Upper lobe of right lung (tissue), 1 donor: ENCODE results near the gene BAZ2B. TPM values are rescaled to one million over a fixed set of nuclear protein-coding genes. Genes with fewer than 3 reads are reported as not detected.
"Not testable (repeated sequence)": the region's sequence is repeated elsewhere in the genome, so short reads cannot be mapped to it uniquely, and the experiment has no call there.

Experiments
- ATAC-seq: fragments of 200-7000 bp; cut with Tn5 transposase; one replicate; pipeline ENCODE4 v1.9.1; 2020; ENCODE audit warnings: mild to moderate bottlenecking, moderate library complexity
- DNase-seq: peaks from one replicate; pipeline ENCODE4 v3.0.0-alpha.2; 2020
- H3K27ac ChIP-seq: fragments of 200-600 bp; one replicate; pipeline ENCODE4 v1.8.0; 2022
- H3K27me3 ChIP-seq: fragments of 200-600 bp; one replicate; pipeline ENCODE4 v1.8.0; 2022; ENCODE audit warnings: mild to moderate bottlenecking
- H3K36me3 ChIP-seq: fragments of 200-600 bp; one replicate; pipeline ENCODE4 v1.8.0; 2022
- H3K4me1 ChIP-seq: fragments of 200-600 bp; one replicate; pipeline ENCODE4 v1.8.0; 2022
- H3K4me3 ChIP-seq: fragments of 200-600 bp; one replicate; pipeline ENCODE4 v1.8.0; 2022; ENCODE audit warnings: mild to moderate bottlenecking
- H3K9me3 ChIP-seq: fragments of 200-600 bp; one replicate; pipeline ENCODE4 v1.8.0; 2022
- CTCF ChIP-seq: fragments of 200-600 bp; IDR thresholded peaks from one replicate; pipeline ENCODE4 v1.8.0; 2022; ENCODE audit warnings: antibody characterized with exemption
- intact Hi-C: fragments of 100-400 bp; cut with DNase I; formaldehyde crosslinking; loops from one replicate; pipeline ENCODE4 v1.11.0; 2022
- total RNA-seq: library from RNA; stranded (reverse); fragmentation: NEBNext Ultra II Directional; extraction: Animal tissue kit (Norgen Biotek cat#: 25700); gene quantifications from one replicate; pipeline ENCODE4 v1.2.1, GENCODE V29; 2021
- donor health status: DM: no; HTN: yes; CAD: no; lungs with severe emphysema.

Gene BAZ2B
- total RNA-seq, 1 donor from 2014 or later: 91.9 TPM

GRCh38 chr2:159542101-159542500 lies 74.2 kb downstream of the BAZ2B start:
- Histone ChIP-seq H3K9me3 (peaks cover 6% of the 10 kb centered on the region), H3K4me3 (no peak overlapping the region), H3K27me3 (no peaks in the 10 kb centered on the region), H3K27ac (no peak overlapping the region), H3K36me3 (peaks cover 5% of the 10 kb centered on the region), H3K4me1 (no peaks in the 10 kb centered on the region)
- DNase-seq (no peak), ATAC-seq (no peak)
- intact Hi-C loops: no loop called here
- no peak for TF ChIP-seq CTCF

GRCh38 chr2:159539701-159540100 lies 76.6 kb downstream of the BAZ2B start:
- intact Hi-C loops: no loop called here

GRCh38 chr2:159538801-159539200 lies 77.5 kb downstream of the BAZ2B start:
- DNase-seq (no peak), ATAC-seq (no peak)
- H3K36me3 ChIP-seq: peaks cover 10% of the 10 kb centered on the region
- no peaks in the 10 kb centered on the region for H3K4me1 ChIP-seq
- H3K27me3 ChIP-seq: no peaks in the 10 kb centered on the region
- no peak overlapping the region for H3K4me3 ChIP-seq
- intact Hi-C loops: no loop called here
- H3K27ac ChIP-seq: no peak overlapping the region
- peaks cover 6% of the 10 kb centered on the region for H3K9me3 ChIP-seq
- no peak for TF ChIP-seq CTCF

More at GRCh38 chr2:159539701-159540100, 76.6 kb downstream of the BAZ2B start:
- no peak for TF ChIP-seq CTCF
- DNase-seq: no peak
- H3K4me3 ChIP-seq: no peak overlapping the region
- peaks cover 6% of the 10 kb centered on the region for H3K9me3 ChIP-seq
- no peak overlapping the region for H3K27ac ChIP-seq
- no peaks in the 10 kb centered on the region for H3K4me1 ChIP-seq
- H3K27me3 ChIP-seq: no peaks in the 10 kb centered on the region
- ATAC-seq: no peak
- H3K36me3 ChIP-seq: peaks cover 5% of the 10 kb centered on the region

- H3K4me3 ChIP-seq, H3K9me3 ChIP-seq, H3K27me3 ChIP-seq, intact Hi-C loops, H3K4me1 ChIP-seq, H3K36me3 ChIP-seq, DNase-seq, ATAC-seq, H3K27ac ChIP-seq: not testable (repeated sequence)
Measured at GRCh38 chr2:159535261-159535660, 81.1 kb downstream of the BAZ2B start.

GRCh38 chr2:159531475-159531874 lies 84.9 kb downstream of the BAZ2B start:
- H3K27ac ChIP-seq: no peak overlapping the region
- H3K9me3 ChIP-seq: no peaks in the 10 kb centered on the region
- peaks cover 5% of the 10 kb centered on the region for H3K36me3 ChIP-seq
- no peak for TF ChIP-seq CTCF
- no peaks in the 10 kb centered on the region for H3K27me3 ChIP-seq
- intact Hi-C loops: no loop called here
- ATAC-seq: no peak
- no peak for DNase-seq
- H3K4me3 ChIP-seq: no peak overlapping the region
- H3K4me1 ChIP-seq: no peaks in the 10 kb centered on the region

GRCh38 chr2:159526433-159526832 lies 89.9 kb downstream of the BAZ2B start:
- TF ChIP-seq CTCF: no peak
- H3K27me3 ChIP-seq: no peaks in the 10 kb centered on the region
- intact Hi-C loops: no loop called here
- no peaks in the 10 kb centered on the region for H3K4me1 ChIP-seq
- H3K4me3 ChIP-seq: no peak overlapping the region
- no peaks in the 10 kb centered on the region for H3K36me3 ChIP-seq
- H3K27ac ChIP-seq: no peak overlapping the region
- ATAC-seq (no peak), DNase-seq (no peak)
- H3K9me3 ChIP-seq: no peaks in the 10 kb centered on the region
